ENCODE results near the gene GLCE.

DNA sequence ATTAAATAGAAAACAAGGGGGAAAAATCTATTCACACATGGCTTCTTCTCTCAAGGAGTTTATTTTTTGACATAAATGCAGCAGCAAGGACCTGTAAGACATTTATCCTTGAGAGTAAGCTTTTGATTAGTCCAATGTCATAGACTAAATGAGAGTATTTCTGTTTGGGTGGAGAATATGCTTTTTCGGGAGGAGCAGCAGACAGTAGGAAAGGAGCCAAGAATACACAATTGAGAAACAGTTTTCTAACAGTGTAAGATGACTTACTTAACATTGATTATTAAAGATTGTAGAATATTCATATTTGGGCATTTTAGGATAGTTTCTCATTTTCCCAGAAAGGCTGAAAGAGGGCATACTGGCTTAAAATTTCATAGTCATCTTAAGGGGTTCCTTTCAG is 72.3 kb downstream of the GLCE start:
- TF ChIP-seq, protein P1, sequence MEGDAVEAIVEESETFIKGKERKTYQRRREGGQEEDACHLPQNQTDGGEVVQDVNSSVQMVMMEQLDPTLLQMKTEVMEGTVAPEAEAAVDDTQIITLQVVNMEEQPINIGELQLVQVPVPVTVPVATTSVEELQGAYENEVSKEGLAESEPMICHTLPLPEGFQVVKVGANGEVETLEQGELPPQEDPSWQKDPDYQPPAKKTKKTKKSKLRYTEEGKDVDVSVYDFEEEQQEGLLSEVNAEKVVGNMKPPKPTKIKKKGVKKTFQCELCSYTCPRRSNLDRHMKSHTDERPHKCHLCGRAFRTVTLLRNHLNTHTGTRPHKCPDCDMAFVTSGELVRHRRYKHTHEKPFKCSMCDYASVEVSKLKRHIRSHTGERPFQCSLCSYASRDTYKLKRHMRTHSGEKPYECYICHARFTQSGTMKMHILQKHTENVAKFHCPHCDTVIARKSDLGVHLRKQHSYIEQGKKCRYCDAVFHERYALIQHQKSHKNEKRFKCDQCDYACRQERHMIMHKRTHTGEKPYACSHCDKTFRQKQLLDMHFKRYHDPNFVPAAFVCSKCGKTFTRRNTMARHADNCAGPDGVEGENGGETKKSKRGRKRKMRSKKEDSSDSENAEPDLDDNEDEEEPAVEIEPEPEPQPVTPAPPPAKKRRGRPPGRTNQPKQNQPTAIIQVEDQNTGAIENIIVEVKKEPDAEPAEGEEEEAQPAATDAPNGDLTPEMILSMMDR (IDR thresholded peaks at IDR 0.05) = no peak
- TF ChIP-seq NFE2L1 (CRISPR knock-in tag; IDR thresholded peaks at IDR 0.05) = no peak
- TF ChIP-seq NFYB (CRISPR knock-in tag; conservative IDR thresholded peaks at IDR 0.05; ENCODE audit: low read depth) = no peak

Measured in WTC11 (cell line).